Mammary epithelial cell (primary cell): ENCODE measurements around the gene EPHB3.

Experiments used
- CTCF ChIP-seq, 2 donors: IDR thresholded peaks in 1 of 2; conservative IDR thresholded peaks in 1 of 2; 2 replicates each; pipeline ENCODE4 v1.5.1; 2011 to 2012; ENCODE audit warnings: inconsistent platforms in 2 of 2, low read length in 2 of 2, mild to moderate bottlenecking in 2 of 2, control low read depth in 1 of 2, low read depth in 1 of 2; ENCODE audit not compliant: insufficient read depth in 1 of 2; ENCODE audit errors: extremely low read depth in 1 of 2
- EZH2 ChIP-seq: IDR thresholded peaks from 2 replicates; pipeline ENCODE4 v1.6.1; 2012; ENCODE audit warnings: low read length, inconsistent platforms, borderline replicate concordance

GRCh38 chr3:184546252-184546651 lies 15.3 kb upstream of the EPHB3 start:
- TF ChIP-seq CTCF (conservative IDR thresholded peaks at IDR 0.05 in 1 of 2, IDR thresholded peaks at IDR 0.05 in 1 of 2; ENCODE audit: extremely low read depth in 1 of 2, insufficient read depth in 1 of 2, low read depth in 1 of 2, low read length in 2 of 2) (no peak), EZH2 (no peak)
